ENCODE measurements around the gene SUCLG2.

SUCLG2 gene

DNA sequence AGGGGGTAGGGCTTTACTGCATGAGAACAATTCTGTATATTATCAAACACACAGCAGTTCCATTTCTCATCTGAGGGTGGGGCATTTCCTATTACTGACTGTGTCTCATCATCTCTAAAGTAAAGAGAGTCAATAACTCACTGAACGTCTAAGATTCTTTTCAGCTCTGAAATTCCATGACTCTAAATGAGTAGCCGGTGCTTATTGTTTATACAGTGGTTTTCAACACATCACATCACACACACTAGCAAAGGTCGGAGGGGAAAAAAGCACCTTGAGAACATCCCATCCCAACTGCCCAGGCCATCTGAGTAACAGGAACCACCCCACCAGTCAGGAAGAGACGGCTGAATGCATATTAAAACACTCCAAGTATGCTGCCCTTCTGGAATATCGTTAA lies 196.0 kb downstream of the SUCLG2 start:
- no peak for DNase-seq (ENCODE audit: low spot score)

DNA sequence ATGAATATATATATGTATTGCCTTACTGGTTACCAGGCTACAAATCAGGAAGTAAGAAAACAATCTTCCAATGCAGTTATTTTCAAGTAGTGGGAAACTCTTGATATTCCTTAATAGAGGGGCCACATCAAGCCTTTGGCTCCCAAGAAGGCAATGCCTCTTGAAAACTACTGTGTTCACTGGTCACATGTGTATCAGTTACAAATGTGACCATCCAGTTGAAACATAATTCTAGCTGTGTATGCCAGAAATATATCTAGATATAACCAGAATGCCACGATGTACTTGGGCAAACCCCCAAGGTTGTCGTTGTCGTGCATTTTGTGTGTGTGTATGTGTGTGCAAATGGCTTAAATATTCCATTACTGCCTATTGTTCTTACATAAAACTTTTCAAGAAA lies 200.8 kb downstream of the SUCLG2 start:
- no peak for DNase-seq (ENCODE audit: low spot score)

GRCh38 chr3:67450153-67450552 lies 204.3 kb downstream of the SUCLG2 start:
- DNase-seq (ENCODE audit: low spot score) = no peak

GRCh38 chr3:67447393-67447792 lies 207.0 kb downstream of the SUCLG2 start:
- DNase-seq (ENCODE audit: low spot score) = no peak

- DNase-seq (ENCODE audit: low spot score) = no peak
Measured at GRCh38 chr3:67437789-67438188, 216.6 kb downstream of the SUCLG2 start.

GRCh38 chr3:67437090-67437489 lies 217.3 kb downstream of the SUCLG2 start:
- no peak for DNase-seq (ENCODE audit: low spot score)

DNA sequence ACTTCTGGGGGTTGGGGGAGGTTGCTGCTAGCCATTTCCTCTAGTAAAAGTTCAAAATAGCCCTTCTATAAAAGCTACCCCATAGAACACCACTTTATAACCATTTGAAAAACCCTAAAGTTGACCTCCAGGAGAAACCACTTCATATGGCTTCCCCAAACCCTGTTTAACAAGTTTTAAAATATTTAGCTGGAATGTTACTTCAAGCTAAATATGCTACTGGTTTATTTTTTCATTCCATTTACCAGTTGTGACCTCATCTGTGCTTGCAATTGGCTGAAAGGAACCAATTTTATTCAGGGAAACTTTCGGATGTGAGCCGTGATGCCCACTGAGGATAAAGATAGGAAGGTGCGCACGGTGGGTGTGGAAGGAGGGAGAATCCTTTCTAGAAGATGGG lies 221.3 kb downstream of the SUCLG2 start:
- DNase-seq (ENCODE audit: low spot score) = no peak

- no peak for DNase-seq (ENCODE audit: low spot score)
Measured at GRCh38 chr3:67431887-67432286, 222.5 kb downstream of the SUCLG2 start.

DNA sequence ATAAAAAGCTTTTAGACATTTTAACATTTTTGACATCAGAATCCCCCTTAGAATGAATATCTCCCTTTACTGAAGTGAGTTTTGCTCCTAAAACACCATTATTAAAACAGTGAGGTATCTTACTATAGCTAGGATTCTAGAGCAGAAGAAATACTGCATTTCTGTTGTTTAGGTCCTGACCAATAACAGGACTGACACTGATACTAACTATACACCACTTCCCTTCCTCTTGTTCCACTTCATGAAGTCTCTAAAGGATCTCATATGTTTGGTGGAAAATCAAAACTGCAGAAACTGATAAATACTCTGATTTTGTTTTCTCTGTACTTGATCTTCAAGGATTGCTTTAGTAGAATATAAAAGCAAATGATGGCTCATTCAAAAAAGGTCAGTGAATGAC lies 230.7 kb downstream of the SUCLG2 start:
- DNase-seq (ENCODE audit: low spot score) = no peak

DNA sequence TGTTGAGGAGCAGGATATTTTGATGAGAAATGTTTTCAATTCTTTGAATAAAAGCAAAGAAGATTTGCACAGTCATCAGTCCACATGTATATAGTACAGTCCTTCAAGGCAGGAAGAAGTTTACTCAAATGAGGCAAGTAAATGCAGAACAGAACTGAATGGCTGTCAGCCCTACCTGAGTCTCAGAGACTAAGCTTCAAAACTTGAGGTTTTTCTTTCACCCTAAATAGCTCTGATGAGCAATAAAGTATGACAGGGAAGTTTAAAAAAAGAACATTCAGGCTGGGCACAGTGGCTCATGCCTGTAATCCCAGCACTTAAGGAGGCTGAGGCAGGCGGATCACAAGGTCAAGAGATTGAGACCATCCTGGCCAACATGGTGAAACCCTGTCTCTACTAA lies 232.5 kb downstream of the SUCLG2 start:
- no peak for DNase-seq (ENCODE audit: low spot score)

- DNase-seq (ENCODE audit: low spot score) = no peak
Measured at GRCh38 chr3:67419779-67420178, 234.6 kb downstream of the SUCLG2 start.

DNA sequence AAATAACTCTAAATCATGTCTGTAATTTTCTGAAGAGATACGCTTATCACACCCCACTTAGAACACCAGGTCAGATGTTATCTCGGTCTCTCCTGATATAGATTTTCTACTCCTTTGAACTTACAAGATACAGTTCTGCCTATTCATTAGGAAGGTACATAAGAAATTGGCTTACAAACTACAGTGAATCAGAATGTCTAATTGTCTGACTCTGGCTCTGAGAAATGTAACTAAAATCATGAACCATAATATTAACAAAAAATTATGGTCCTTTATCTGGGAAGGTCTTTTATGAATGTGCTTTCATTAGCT lies 235.2 kb downstream of the SUCLG2 start:
- no peak for DNase-seq (ENCODE audit: low spot score)

DNA sequence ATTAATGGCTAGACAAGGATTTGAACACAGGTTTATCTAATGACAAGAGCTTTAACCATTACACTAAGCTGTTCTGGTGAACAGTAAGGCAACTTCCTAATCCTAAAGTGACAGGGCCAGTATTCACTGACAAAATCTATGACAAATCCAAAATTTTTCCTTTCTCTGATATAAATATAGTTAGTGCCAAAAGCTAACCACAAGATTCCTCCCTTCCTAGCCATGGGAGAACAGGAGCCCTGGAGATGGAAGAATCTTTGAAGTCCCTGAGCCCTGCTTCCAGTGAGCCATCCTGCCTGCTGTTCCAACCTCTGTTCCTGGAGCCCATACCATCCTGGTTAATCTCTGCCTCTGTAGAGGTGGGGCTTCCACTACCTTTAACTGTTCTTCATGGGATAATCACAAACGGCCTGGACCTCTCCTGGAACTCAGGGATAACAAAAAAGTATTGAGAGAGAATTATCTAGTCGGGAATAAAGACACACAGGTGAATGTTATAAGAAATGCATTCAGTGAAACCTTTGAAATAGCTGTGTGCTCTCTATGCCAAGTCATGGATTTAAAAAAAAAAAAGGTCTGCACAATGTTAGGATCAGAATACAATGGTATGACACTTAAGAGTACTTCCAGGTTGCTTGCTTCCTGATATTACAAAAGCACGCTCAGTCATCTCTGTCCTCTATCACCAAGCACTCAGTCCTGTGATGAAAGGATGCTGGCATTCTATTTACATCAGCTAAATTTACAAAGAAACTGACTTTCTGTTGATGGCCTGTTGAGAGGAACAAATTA lies 235.8 kb downstream of the SUCLG2 start:
- no peak for DNase-seq (ENCODE audit: low spot score)

DNA sequence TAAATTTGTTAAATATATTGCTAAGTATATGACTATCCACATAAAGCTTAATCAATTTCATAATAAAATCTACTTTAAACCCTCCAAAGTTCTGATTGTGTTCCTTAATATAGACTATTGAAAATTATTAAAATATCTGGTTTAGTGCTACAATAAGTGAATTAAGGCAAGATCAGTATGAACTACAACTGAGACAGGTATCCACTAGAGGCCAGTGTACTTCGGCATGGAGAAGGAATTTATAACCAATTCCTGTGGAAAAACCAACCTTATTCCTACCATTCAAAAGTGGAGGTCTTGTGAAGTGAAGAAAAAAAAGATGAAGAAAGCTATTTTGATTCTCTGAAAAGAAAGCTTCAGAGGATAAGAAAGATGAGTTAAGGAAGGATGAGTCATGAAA lies 237.7 kb downstream of the SUCLG2 start:
- DNase-seq (ENCODE audit: low spot score) = peak; percentile 28

GRCh38 chr3:67415511-67415910 lies 238.9 kb downstream of the SUCLG2 start:
- no peak for DNase-seq (ENCODE audit: low spot score)

- DNase-seq (ENCODE audit: low spot score) = no peak
Measured at GRCh38 chr3:67414740-67415139, 239.7 kb downstream of the SUCLG2 start.

DNA sequence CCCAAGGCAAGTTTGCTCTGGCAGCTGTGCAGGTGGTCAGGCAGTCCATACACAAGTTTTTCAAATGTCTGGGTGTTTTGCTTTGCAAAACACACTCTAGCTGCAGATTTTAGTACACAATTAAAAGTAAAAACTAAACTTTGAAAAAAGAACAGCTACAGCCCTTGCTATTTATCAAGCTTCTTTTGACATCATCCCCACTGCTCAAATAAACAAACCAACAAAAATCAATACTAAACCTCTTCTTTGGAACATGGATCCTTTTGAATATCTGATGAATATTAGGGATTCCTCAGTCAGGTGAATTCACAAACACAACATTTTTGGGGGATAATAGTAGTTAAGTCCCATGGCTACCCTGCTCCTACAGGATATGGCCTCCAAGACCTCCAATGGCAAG lies 249.2 kb downstream of the SUCLG2 start:
- no peak for DNase-seq (ENCODE audit: low spot score)

DNA sequence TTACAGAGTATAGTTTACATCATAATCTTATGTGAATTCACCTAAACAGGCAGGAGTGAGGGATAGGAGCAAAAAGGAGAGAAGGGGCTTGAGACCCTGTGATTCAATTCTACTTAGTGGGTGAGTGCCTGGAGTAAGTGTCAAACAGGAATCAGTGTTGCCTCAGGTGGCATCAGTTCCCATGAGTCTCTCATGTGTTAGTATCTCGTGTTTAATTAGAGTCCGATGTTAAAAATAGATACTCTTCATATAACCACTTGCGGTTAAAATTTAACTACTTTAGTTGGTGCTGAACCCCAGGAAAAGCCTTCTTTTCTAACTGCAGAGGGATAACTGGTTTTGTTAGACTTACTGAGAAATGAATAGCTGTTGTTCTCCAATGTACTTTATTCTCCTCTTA lies 251.5 kb downstream of the SUCLG2 start:
- no peak for DNase-seq (ENCODE audit: low spot score)

DNA sequence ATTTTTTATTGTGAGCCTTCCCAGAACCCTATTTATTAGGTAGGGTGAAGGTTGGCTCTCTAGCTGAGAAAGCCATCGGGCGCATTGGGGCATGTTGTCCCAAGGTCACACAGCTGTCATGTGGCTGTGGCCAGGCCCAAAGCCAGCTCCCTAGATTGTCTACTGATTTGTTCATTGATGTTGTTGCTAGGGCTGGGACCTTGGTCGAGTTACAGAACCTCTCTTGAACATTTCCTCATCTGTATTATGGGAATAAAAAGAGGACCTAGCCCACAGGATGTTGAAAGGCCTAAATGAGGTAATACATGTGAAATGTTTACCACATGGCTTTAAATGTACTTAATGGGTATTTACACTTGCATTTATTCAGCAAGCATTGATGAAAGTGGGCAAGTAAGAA lies 252.5 kb downstream of the SUCLG2 start:
- no peak for DNase-seq (ENCODE audit: low spot score)

- no peak for DNase-seq (ENCODE audit: low spot score)
Measured at GRCh38 chr3:67400476-67400875, 253.9 kb downstream of the SUCLG2 start.

DNA sequence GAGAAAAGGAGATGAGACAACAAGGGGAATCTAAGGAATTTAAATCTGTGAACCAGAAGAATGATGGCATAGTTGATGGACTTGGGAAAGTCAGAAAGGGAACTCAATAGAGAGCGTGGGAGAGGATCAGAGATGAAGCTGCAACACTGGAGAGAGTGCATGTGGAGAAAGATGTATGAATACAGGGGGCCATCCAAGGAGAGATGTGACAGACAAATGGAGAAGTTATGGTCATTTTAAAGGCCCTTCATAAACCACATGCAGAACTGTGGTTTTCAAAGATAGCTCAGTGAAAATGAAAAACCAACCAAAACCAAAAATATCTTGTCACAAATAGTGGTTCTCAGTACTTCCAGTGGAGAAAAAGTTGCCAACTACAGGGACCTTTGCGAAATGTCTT lies 265.2 kb downstream of the SUCLG2 start:
- no peak for DNase-seq (ENCODE audit: low spot score)

DNA sequence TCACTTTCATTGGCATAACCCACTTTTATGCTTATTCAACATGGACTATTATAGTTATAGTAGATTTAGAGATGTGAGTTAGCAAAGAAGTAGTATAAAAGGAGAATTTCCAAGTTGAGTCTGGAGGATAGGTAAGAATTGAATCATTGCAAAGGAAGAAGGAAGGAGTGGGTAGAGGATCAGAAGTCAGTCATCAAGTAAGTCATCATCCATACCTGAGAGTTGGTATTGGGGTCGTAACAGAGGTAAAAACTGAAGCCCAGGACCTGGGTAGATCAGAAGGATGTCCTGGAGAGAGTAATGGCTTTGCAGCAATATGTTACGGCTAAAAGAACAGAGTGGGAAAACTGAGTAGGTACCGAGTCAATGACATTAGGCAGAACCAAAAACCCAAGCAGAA lies 265.7 kb downstream of the SUCLG2 start:
- no peak for DNase-seq (ENCODE audit: low spot score)

DNA sequence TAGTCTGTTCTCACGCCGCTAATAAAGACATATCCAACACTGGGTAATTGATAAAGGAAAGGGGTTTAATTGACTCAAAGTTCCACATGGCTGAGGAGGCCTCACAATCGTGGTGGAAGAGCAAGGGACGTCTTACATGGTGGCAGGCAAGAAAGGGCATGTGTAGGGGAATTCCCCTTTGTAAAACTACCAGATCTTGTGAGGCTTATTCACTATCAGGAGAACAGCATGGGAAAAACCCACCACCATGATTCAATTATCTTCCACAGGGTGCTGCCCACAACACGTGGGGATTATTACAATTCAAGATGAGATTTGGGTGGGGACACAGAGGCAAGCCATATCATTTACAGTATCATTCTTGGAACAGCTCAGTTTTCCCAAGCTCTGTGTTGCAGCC lies 268.0 kb downstream of the SUCLG2 start:
- no peak for DNase-seq (ENCODE audit: low spot score)

- peak; percentile 62 for DNase-seq (ENCODE audit: low spot score)
Measured at GRCh38 chr3:67384760-67385397, 269.5 kb downstream of the SUCLG2 start.

All from COLO829 (cell line).